Bronchial epithelial cell (primary cell): ENCODE data around the gene ACADM. TPM values are rescaled to one million over a fixed set of nuclear protein-coding genes. Genes with fewer than 3 reads are reported as not detected.
A peak's percentile ranks its signal among the peaks of the same experiment; 100 is the strongest.
"Not testable (repeated sequence)": the region's sequence is repeated elsewhere in the genome, so short reads cannot be mapped to it uniquely, and the experiment has no call there.

Source experiments
- DNase-seq: peaks from one replicate; pipeline ENCODE4 v3.0.0-alpha.2; 2010; ENCODE audit warnings: low read depth
- FAIRE-seq: peaks from 2 replicates; lab custom pipeline; 2011; peaks lifted over from hg19 to GRCh38; lab: Jason Lieb, UNC
- H3K27me3 ChIP-seq: 2 replicates; pipeline ENCODE4 v1.5.1; 2011; ENCODE audit warnings: low read length; ENCODE audit not compliant: control insufficient read depth, insufficient read depth
- H3K36me3 ChIP-seq: 2 replicates; pipeline ENCODE4 v1.5.1; 2011; ENCODE audit warnings: low read length; ENCODE audit not compliant: control insufficient read depth, insufficient read depth
- H3K4me3 ChIP-seq: 2 replicates; pipeline ENCODE4 v1.5.1; 2011; ENCODE audit warnings: mild to moderate bottlenecking, low read depth, low read length, control low read depth
- total RNA-seq: library from RNA; depleted of rRNA; stranded (reverse); fragments of >200 nt; gene quantifications from 2 replicates; pipeline ENCODE4 v1.2.1, GENCODE V29; 2014
- TF ChIP-seq, protein P1 (sequence below): IDR thresholded peaks from 2 replicates; pipeline ENCODE4 v1.5.1; 2011; ENCODE audit warnings: mild to moderate bottlenecking, moderate library complexity, low read length, control low read depth, inconsistent platforms; ENCODE audit not compliant: insufficient read depth, severe bottlenecking

ACADM gene
- total RNA-seq, 1 donor from 2014 or later: 13.7 TPM

DNA sequence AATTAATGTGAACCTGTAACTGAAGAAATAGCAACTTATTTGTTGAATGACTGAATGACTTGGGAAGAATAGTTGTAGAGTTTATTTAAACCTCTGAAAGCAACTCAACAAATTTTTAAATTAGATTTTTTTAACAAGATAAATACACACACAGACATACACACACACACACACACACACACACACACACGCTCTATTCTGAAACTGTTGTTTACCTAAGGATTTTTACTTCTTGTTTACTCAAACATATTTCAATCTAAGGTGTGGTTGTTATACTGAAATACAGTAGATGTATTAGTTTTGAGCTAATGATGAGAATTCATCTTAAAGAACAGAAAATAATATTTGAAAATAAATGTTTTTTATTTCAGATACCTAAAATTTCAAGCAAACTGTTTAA lies 11.5 kb downstream of the ACADM start:
- no peaks in the 10 kb centered on the region for H3K27me3 ChIP-seq
- H3K4me3 ChIP-seq: no peak overlapping the region
- TF ChIP-seq, protein P1, sequence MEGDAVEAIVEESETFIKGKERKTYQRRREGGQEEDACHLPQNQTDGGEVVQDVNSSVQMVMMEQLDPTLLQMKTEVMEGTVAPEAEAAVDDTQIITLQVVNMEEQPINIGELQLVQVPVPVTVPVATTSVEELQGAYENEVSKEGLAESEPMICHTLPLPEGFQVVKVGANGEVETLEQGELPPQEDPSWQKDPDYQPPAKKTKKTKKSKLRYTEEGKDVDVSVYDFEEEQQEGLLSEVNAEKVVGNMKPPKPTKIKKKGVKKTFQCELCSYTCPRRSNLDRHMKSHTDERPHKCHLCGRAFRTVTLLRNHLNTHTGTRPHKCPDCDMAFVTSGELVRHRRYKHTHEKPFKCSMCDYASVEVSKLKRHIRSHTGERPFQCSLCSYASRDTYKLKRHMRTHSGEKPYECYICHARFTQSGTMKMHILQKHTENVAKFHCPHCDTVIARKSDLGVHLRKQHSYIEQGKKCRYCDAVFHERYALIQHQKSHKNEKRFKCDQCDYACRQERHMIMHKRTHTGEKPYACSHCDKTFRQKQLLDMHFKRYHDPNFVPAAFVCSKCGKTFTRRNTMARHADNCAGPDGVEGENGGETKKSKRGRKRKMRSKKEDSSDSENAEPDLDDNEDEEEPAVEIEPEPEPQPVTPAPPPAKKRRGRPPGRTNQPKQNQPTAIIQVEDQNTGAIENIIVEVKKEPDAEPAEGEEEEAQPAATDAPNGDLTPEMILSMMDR: no peak
- FAIRE-seq (no peak), DNase-seq (no peak)
- peaks cover 5% of the 10 kb centered on the region for H3K36me3 ChIP-seq

DNA sequence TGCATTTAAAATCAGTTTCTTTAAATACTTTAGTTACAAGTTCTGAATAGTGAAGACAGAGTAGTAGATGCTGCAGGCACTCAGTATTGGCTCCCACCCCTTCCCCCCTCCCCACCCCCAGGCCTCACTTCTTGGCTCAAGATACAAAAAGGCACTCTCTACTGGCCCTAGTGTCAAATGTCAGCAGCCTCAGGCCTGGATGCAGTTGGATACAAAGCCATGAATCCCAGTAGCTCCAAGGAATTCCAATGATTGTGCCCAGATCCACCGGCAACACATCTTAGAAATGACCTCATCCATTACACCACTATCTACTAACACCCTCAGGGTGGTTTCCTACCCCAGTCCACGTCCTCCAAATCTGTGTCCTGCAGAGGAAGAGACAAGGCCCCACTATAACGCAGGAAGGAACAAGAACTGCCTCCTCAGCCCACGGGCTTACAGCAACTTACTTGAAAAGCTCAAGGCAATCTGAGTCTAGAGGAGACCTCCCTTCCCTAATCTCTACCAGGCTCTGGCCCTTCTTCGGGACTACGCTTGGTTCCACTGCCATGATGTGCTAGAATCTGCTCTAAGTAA lies 17.6 kb downstream of the ACADM start:
- DNase-seq (no peak), FAIRE-seq (peak; percentile 64)
- TF ChIP-seq, protein P1: no peak
- Histone ChIP-seq H3K4me3 (no peak overlapping the region), H3K27me3 (no peaks in the 10 kb centered on the region), H3K36me3 (peaks cover 5% of the 10 kb centered on the region)

DNA sequence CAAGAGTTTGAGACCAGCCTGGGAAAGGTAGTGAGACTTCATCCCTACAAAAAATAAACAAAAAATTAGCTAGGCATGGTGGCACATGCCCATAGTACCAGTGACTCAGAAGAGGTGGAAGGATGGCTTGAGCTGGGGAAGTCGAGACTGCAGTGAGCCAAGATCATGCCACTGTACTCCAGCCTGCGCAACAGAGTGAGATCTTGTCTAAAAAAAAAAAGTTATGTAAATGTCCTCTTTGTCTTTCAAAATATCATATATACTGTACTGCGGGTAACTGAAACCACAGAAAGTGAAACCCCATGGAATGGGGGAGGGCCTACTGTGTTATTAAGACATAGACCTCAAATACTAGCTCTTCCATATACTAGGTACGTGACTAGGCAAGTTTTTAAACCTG lies 20.8 kb downstream of the ACADM start:
- Histone ChIP-seq H3K27me3 (no peaks in the 10 kb centered on the region), H3K36me3 (peaks cover 3% of the 10 kb centered on the region), H3K4me3 (no peak overlapping the region)
- FAIRE-seq (no peak), DNase-seq (peak; percentile 64)
- TF ChIP-seq, protein P1: no peak

DNA sequence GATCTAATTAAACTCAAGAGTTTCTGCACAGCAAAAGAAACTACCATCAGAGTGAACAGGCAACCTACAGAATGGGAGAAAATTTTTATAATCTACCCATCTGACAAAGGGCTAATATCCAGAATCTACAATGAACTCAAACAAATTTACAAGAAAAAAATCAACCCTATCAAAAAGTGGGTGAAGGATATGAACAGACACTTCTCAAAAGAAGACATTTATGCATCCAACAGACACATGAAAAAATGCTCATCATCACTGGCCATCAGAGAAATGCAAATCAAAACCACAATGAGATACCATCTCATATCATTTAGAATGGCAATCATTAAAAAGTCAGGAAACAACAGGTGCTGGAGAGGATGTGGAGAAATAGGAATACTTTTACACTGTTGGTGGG lies 32.7 kb downstream of the ACADM start:
- not testable (repeated sequence) for H3K36me3 ChIP-seq, H3K4me3 ChIP-seq, H3K27me3 ChIP-seq, DNase-seq, FAIRE-seq

DNA sequence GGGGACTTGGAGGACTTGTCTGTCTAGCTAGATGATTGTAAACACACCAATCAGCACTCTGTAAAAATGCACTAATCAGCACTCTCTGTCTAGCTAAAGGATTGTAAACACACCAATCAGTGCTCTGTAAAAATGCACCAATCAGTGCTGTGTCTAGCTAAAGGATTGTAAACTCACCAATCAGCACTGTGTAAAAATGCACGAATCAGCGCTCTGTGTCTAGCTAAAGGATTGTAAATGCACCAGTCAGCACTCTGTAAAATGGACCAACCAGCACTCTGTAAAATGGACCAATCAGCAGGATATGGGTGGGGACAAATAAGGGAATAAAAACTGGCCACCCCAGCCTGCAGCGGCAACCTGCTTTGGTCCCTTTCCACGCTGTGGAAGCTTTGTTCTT lies 34.0 kb downstream of the ACADM start:
- not testable (repeated sequence) for FAIRE-seq, H3K36me3 ChIP-seq, H3K27me3 ChIP-seq, H3K4me3 ChIP-seq, DNase-seq

DNA sequence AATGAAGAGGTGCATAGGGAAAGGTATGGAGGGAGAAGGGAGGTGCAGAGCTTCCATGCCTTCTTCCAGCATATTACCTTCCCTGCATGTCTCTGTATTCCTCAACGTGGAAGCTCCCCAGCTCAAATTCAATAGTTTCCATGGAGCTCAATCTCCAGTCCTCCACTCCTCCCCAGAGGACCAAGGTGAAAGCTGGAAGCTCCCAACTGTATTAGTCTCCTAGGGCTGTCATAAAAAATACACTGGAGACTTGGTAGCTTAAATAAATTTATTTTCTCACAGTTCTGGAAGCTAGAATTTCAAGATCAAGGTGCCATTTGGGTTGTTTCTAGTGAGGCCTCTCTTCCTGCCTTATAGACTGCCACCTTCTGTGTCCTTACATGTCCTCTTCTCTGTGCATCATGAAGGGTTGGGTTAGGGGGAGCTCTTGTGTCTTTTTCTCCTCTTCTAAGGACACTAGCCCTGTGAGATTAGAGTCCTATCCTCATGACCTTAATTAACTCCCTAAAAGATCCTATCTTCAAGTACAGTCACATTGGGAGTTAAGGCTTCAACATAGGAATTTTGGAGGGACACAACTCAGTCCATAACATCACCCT lies 39.6 kb downstream of the ACADM start:
- FAIRE-seq: no peak
- H3K27me3 ChIP-seq: no peaks in the 10 kb centered on the region

More for the DNA sequence above, 39.6 kb downstream of the ACADM start:
- TF ChIP-seq, protein P1: no peak
- DNase-seq: no peak
- no peak overlapping the region for H3K4me3 ChIP-seq
- no peaks in the 10 kb centered on the region for H3K36me3 ChIP-seq
